HEK293 (cell line): ENCODE results near the gene TTC9B.

Experiments used
- AEBP2 ChIP-seq: fragments of 450-650 bp; formaldehyde crosslinking; IDR thresholded peaks from 2 replicates; pipeline ENCODE4 v1.5.1; 2016; ENCODE audit warnings: missing biosample characterization, missing genetic modification characterization, borderline replicate concordance
- BCL11B ChIP-seq: fragments of 450-650 bp; formaldehyde crosslinking; IDR thresholded peaks from 2 replicates; pipeline ENCODE4 v1.5.1; 2016; ENCODE audit warnings: low read depth, missing biosample characterization, missing genetic modification characterization
- EGR2 ChIP-seq: fragments of 450-650 bp; formaldehyde crosslinking; IDR thresholded peaks from 2 replicates; pipeline ENCODE4 v1.5.1; 2016; ENCODE audit warnings: low read depth, missing biosample characterization, missing genetic modification characterization
- GLI2 ChIP-seq: fragments of 450-650 bp; formaldehyde crosslinking; IDR thresholded peaks from 2 replicates; pipeline ENCODE4; 2017; ENCODE audit warnings: missing biosample characterization, missing genetic modification characterization, low read depth, borderline replicate concordance
- KLF1 ChIP-seq: fragments of 450-650 bp; formaldehyde crosslinking; IDR thresholded peaks from 2 replicates; pipeline ENCODE4 v1.5.1; 2016; ENCODE audit warnings: missing biosample characterization, missing genetic modification characterization
- KLF16 ChIP-seq: fragments of 450-650 bp; formaldehyde crosslinking; IDR thresholded peaks from 2 replicates; pipeline ENCODE4 v1.5.1; 2017; ENCODE audit warnings: missing biosample characterization, missing genetic modification characterization
- KLF7 ChIP-seq: fragments of 450-650 bp; formaldehyde crosslinking; IDR thresholded peaks from 2 replicates; pipeline ENCODE4 v1.5.1; 2016; ENCODE audit warnings: missing biosample characterization, missing genetic modification characterization, borderline replicate concordance
- OSR2 ChIP-seq: fragments of 450-650 bp; formaldehyde crosslinking; IDR thresholded peaks from 2 replicates; pipeline ENCODE4 v1.5.1; 2016; ENCODE audit warnings: missing biosample characterization, missing genetic modification characterization
- PRDM10 ChIP-seq: fragments of 450-650 bp; formaldehyde crosslinking; IDR thresholded peaks from 2 replicates; pipeline ENCODE4 v1.5.1; 2016; ENCODE audit warnings: missing biosample characterization, missing genetic modification characterization
- RBAK ChIP-seq: fragments of 450-650 bp; formaldehyde crosslinking; IDR thresholded peaks from 2 replicates; pipeline ENCODE4 v1.5.1; 2016; ENCODE audit warnings: missing biosample characterization, missing genetic modification characterization
- REPIN1 ChIP-seq: fragments of 450-650 bp; formaldehyde crosslinking; IDR thresholded peaks from 2 replicates; pipeline ENCODE4 v1.5.1; 2017; ENCODE audit warnings: missing biosample characterization, missing genetic modification characterization, low read depth
- WT1 ChIP-seq: fragments of 450-650 bp; formaldehyde crosslinking; IDR thresholded peaks from 2 replicates; pipeline ENCODE4 v1.5.1; 2016; ENCODE audit warnings: missing biosample characterization, missing genetic modification characterization
- ZBTB7A ChIP-seq: fragments of 450-650 bp; formaldehyde crosslinking; IDR thresholded peaks from 2 replicates; pipeline ENCODE4 v1.5.1; 2016; ENCODE audit warnings: low read depth, missing biosample characterization, missing genetic modification characterization
- ZFHX2 ChIP-seq: fragments of 450-650 bp; formaldehyde crosslinking; conservative IDR thresholded peaks from 2 replicates; pipeline ENCODE4 v1.5.1; 2016; ENCODE audit warnings: missing biosample characterization, missing genetic modification characterization
- ZNF146 ChIP-seq: fragments of 450-650 bp; formaldehyde crosslinking; IDR thresholded peaks from 2 replicates; pipeline ENCODE4 v1.5.1; 2016; ENCODE audit warnings: missing biosample characterization, missing genetic modification characterization
- ZNF174 ChIP-seq: fragments of 450-650 bp; formaldehyde crosslinking; IDR thresholded peaks from 2 replicates; pipeline ENCODE4 v1.5.0; 2017; ENCODE audit warnings: missing biosample characterization, mild to moderate bottlenecking, missing genetic modification characterization
- ZNF274 ChIP-seq, 2 experiments: fragments of 200-500 bp in 1 of 2; fragments of 450-650 bp in 1 of 2; sonication (Bioruptor generic) in 1 of 2; formaldehyde crosslinking in 1 of 2; IDR thresholded peaks; 2 replicates each; pipeline versions ENCODE4 v1.5.1 to v1.6.1; 2014 to 2016; ENCODE audit warnings: borderline replicate concordance in 1 of 2, inconsistent platforms in 1 of 2, low read length in 1 of 2, missing biosample characterization in 1 of 2, missing genetic modification characterization in 1 of 2
- ZNF292 ChIP-seq: fragments of 450-650 bp; formaldehyde crosslinking; IDR thresholded peaks from 2 replicates; pipeline ENCODE4 v1.5.1; 2016; ENCODE audit warnings: low read depth, missing biosample characterization, missing genetic modification characterization, borderline replicate concordance
- ZNF350 ChIP-seq: fragments of 450-650 bp; formaldehyde crosslinking; IDR thresholded peaks from 2 replicates; pipeline ENCODE4 v1.5.0; 2017; ENCODE audit warnings: missing biosample characterization, mild to moderate bottlenecking, missing genetic modification characterization
- ZNF362 ChIP-seq: fragments of 450-650 bp; formaldehyde crosslinking; IDR thresholded peaks from 2 replicates; pipeline ENCODE4 v1.5.1; 2016; ENCODE audit warnings: missing biosample characterization, missing genetic modification characterization
- ZNF37A ChIP-seq: fragments of 450-650 bp; IDR thresholded peaks from 2 replicates; pipeline ENCODE4 v1.5.1; 2018; ENCODE audit warnings: missing biosample characterization, missing genetic modification characterization
- ZNF423 ChIP-seq: fragments of 450-650 bp; formaldehyde crosslinking; IDR thresholded peaks from 2 replicates; pipeline ENCODE4 v1.5.1; 2016; ENCODE audit warnings: missing biosample characterization, missing genetic modification characterization
- ZNF433 ChIP-seq: fragments of 450-650 bp; formaldehyde crosslinking; IDR thresholded peaks from 2 replicates; pipeline ENCODE4 v1.5.1; 2016; ENCODE audit warnings: missing biosample characterization, missing genetic modification characterization, low read depth
- ZNF513 ChIP-seq: fragments of 450-650 bp; IDR thresholded peaks from 2 replicates; pipeline ENCODE4 v1.5.1; 2018; ENCODE audit warnings: missing biosample characterization, missing genetic modification characterization
- ZNF514 ChIP-seq: fragments of 450-650 bp; formaldehyde crosslinking; IDR thresholded peaks from 2 replicates; pipeline ENCODE4 v1.5.1; 2016; ENCODE audit warnings: missing biosample characterization, missing genetic modification characterization
- ZNF529 ChIP-seq: fragments of 450-650 bp; formaldehyde crosslinking; IDR thresholded peaks from 2 replicates; pipeline ENCODE4 v1.5.1; 2017; ENCODE audit warnings: missing genetic modification characterization, missing biosample characterization; ENCODE audit not compliant: insufficient replicate concordance
- ZNF560 ChIP-seq: fragments of 450-650 bp; formaldehyde crosslinking; IDR thresholded peaks from 2 replicates; pipeline ENCODE4 v1.5.1; 2017; ENCODE audit warnings: missing biosample characterization, missing genetic modification characterization, borderline replicate concordance
- ZNF660 ChIP-seq: fragments of 450-650 bp; IDR thresholded peaks from 2 replicates; pipeline ENCODE4 v1.5.1; 2018; ENCODE audit warnings: missing biosample characterization, mild to moderate bottlenecking, missing genetic modification characterization
- ZNF670 ChIP-seq: fragments of 450-650 bp; formaldehyde crosslinking; IDR thresholded peaks from 2 replicates; pipeline ENCODE4 v1.5.1; 2016; ENCODE audit warnings: missing biosample characterization, missing genetic modification characterization, low read depth
- ZNF76 ChIP-seq: fragments of 450-650 bp; formaldehyde crosslinking; IDR thresholded peaks from 2 replicates; pipeline ENCODE4; 2016; ENCODE audit warnings: low read depth, missing biosample characterization, missing genetic modification characterization, borderline replicate concordance
- ZXDB ChIP-seq: fragments of 450-650 bp; formaldehyde crosslinking; IDR thresholded peaks from 2 replicates; pipeline ENCODE4 v1.5.1; 2016; ENCODE audit warnings: missing biosample characterization, missing genetic modification characterization

Gene TTC9B

GRCh38 chr19:40221858-40222619, 3.9 kb upstream of the TTC9B start (continued):
- no peak for TF ChIP-seq ZNF37A (tag by site-specific recombination)
- no peak for TF ChIP-seq ZNF670 (tag by site-specific recombination)
- no peak for TF ChIP-seq ZNF433 (tag by site-specific recombination)
- peak; percentile 92 for TF ChIP-seq ZNF660 (tag by site-specific recombination)
- no peak for TF ChIP-seq ZNF292 (tag by site-specific recombination)
- no peak for TF ChIP-seq ZNF514 (tag by site-specific recombination)
- TF ChIP-seq KLF7, result no peak
- no peak for TF ChIP-seq ZXDB (tag by site-specific recombination)
- TF ChIP-seq ZNF76 (tag by site-specific recombination), result no peak
- TF ChIP-seq GLI2, result no peak
- no peak for TF ChIP-seq ZNF560 (tag by site-specific recombination)
- no peak for TF ChIP-seq KLF1 (tag by site-specific recombination)
- no peak for TF ChIP-seq ZNF423 (tag by site-specific recombination)
- peak; percentile 82 for TF ChIP-seq PRDM10 (tag by site-specific recombination)
- TF ChIP-seq ZNF350, result no peak; the same call in 1 of the 2 replicates
- no peak for TF ChIP-seq ZNF146 (tag by site-specific recombination)
- TF ChIP-seq RBAK (tag by site-specific recombination), result no peak
- no peak for TF ChIP-seq BCL11B (tag by site-specific recombination)
- peak; percentile 75; the same call in 1 of the 2 replicates for TF ChIP-seq ZNF174
- TF ChIP-seq ZNF513 (tag by site-specific recombination), result peak; percentile 35; the same call in 1 of the 2 replicates
- peak; percentile 35; the same call in 1 of the 2 replicates for TF ChIP-seq ZNF362 (tag by site-specific recombination)
- no peak for TF ChIP-seq AEBP2
- TF ChIP-seq ZNF529, result no peak
- TF ChIP-seq OSR2 (tag by site-specific recombination), result no peak
- 0 out of 2 replicates have a peak, but pooled peaks have one; percentile 3 for TF ChIP-seq ZFHX2 (tag by site-specific recombination)
- TF ChIP-seq WT1 (tag by site-specific recombination), result no peak
- no peak for TF ChIP-seq REPIN1
- TF ChIP-seq ZNF274 (IDR thresholded peaks at IDR 0.05; ENCODE audit: low read length), result no peak
- no peak for TF ChIP-seq ZNF274 (tag by site-specific recombination; IDR thresholded peaks at IDR 0.05; ENCODE audit: borderline replicate concordance)
- TF ChIP-seq ZBTB7A, result no peak
- no peak for TF ChIP-seq EGR2 (tag by site-specific recombination)
- TF ChIP-seq KLF16, result no peak
